NT2/D1 (cell line): ENCODE results near the gene MORN5.

Experiments used
- DNase-seq: peaks from one replicate; pipeline ENCODE4 v3.0.0-alpha.2; 2011; ENCODE audit warnings: low read depth, low spot score
- H3K27me3 ChIP-seq: 2 replicates; pipeline ENCODE4 v1.6.0; 2011; ENCODE audit warnings: mild to moderate bottlenecking; ENCODE audit not compliant: insufficient read length, insufficient read depth
- H3K36me3 ChIP-seq: 2 replicates; pipeline ENCODE4 v1.6.1; 2011; ENCODE audit warnings: mild to moderate bottlenecking, low read length, mixed read lengths; ENCODE audit not compliant: insufficient read depth, insufficient read length
- H3K4me1 ChIP-seq: 2 replicates; pipeline ENCODE4 v1.5.1; 2011; ENCODE audit not compliant: insufficient read depth, insufficient read length
- H3K4me3 ChIP-seq: 2 replicates; pipeline ENCODE4 v1.5.1; 2011; ENCODE audit warnings: low read depth; ENCODE audit not compliant: insufficient read length
- H3K9ac ChIP-seq: 2 replicates; pipeline ENCODE4 v1.6.0; 2011; ENCODE audit warnings: low read depth; ENCODE audit not compliant: insufficient read length
- H3K9me3 ChIP-seq: 2 replicates; pipeline ENCODE4 v1.5.1; 2011; ENCODE audit warnings: mild to moderate bottlenecking, low read length; ENCODE audit not compliant: insufficient read depth
- SUZ12 ChIP-seq: IDR thresholded peaks from 2 replicates; pipeline ENCODE4 v1.6.1; 2011; ENCODE audit not compliant: insufficient read length, insufficient read depth; ENCODE audit errors: extremely low read depth
- YY1 ChIP-seq: IDR thresholded peaks from 2 replicates; pipeline ENCODE4 v1.6.1; 2011; ENCODE audit not compliant: insufficient read length, insufficient read depth
- ZNF274 ChIP-seq: IDR thresholded peaks from 2 replicates; pipeline ENCODE4 v1.6.1; 2011; ENCODE audit warnings: mild to moderate bottlenecking, low read depth, low read length

Gene MORN5

GRCh38 chr9:122225312-122226141 is 65.8 kb downstream of the MORN5 start:
- H3K4me3 ChIP-seq: no peak overlapping the region
- H3K36me3 ChIP-seq: no peaks in the 10 kb centered on the region
- H3K9ac ChIP-seq: no peak overlapping the region
- DNase-seq: no peak
- H3K9me3 ChIP-seq: no peaks in the 10 kb centered on the region
- peaks cover 10% of the 10 kb centered on the region for H3K4me1 ChIP-seq
- peaks cover 98% of the 10 kb centered on the region for H3K27me3 ChIP-seq
- no peak for TF ChIP-seq YY1
- TF ChIP-seq ZNF274: no peak
- TF ChIP-seq SUZ12: no peak

GRCh38 chr9:122226142-122226757 is 66.5 kb downstream of the MORN5 start:
- Histone ChIP-seq H3K9ac (no peak overlapping the region), H3K4me1 (peaks cover 9% of the 10 kb centered on the region), H3K9me3 (no peaks in the 10 kb centered on the region), H3K27me3 (peaks cover 98% of the 10 kb centered on the region), H3K36me3 (no peaks in the 10 kb centered on the region), H3K4me3 (no peak overlapping the region)
- DNase-seq: no peak
- TF ChIP-seq YY1 (no peak), ZNF274 (no peak), SUZ12 (no peak)

- DNase-seq: no peak
- Histone ChIP-seq H3K4me3 (peak overlapping the region; percentile 5), H3K27me3 (peaks cover 98% of the 10 kb centered on the region)
These were observed 67.3 kb downstream of the MORN5 start for GRCh38 chr9:122226758-122227574.

DNA sequence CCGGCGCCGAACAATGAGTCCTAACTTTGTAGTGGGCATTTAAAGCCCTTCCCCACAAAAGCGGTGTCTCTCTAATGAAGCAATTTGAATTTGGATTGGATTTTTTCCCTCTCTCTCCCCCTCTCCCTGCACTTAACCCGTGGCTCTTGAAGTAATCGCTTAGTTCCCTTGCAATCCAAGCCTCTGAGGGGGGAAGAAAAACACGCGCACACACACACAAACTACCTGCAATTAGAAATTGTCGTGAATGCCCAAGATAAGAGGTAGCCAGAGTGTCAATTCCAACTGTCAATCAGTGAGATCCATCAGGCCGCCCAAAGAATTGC is 67.8 kb downstream of the MORN5 start:
- no peaks in the 10 kb centered on the region for H3K36me3 ChIP-seq
- H3K27me3 ChIP-seq: peaks cover 94% of the 10 kb centered on the region
- no peak for DNase-seq
- no peak overlapping the region for H3K9ac ChIP-seq
- H3K4me3 ChIP-seq: peak overlapping the region; percentile 5
- TF ChIP-seq SUZ12: peak; percentile 36
- no peak for TF ChIP-seq YY1
- TF ChIP-seq ZNF274: no peak
- H3K9me3 ChIP-seq: no peaks in the 10 kb centered on the region
- peaks cover 4% of the 10 kb centered on the region for H3K4me1 ChIP-seq

More at GRCh38 chr9:122226758-122227574, 67.3 kb downstream of the MORN5 start:
- Histone ChIP-seq H3K36me3 (no peaks in the 10 kb centered on the region), H3K9me3 (no peaks in the 10 kb centered on the region), H3K4me1 (peaks cover 4% of the 10 kb centered on the region), H3K9ac (no peak overlapping the region)
- TF ChIP-seq YY1 (no peak), SUZ12 (peak; percentile 69), ZNF274 (no peak)

DNA sequence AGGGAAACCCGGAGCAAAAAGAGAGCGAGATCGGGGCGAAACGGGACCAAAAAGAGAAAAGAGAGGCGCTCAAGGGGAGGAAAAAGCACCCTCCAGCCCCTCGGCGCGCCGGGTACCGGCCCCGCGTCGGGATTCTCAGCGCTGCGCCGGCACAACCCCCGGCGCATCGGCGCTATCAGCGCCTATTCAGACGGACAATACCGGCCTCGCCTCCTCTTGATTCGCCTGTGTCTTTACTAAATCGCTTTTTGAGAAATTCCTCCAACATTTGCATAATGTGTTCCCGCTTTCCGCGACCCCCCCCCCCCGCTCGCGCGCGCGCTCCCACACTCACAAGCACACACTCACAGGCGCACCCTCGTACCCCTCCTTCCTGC is 68.5 kb downstream of the MORN5 start:
- TF ChIP-seq ZNF274 (no peak), YY1 (no peak), SUZ12 (peak; percentile 14)
- Histone ChIP-seq H3K9me3 (no peaks in the 10 kb centered on the region), H3K4me1 (peaks cover 4% of the 10 kb centered on the region), H3K27me3 (peaks cover 88% of the 10 kb centered on the region), H3K9ac (peak overlapping the region; percentile 61), H3K4me3 (peak overlapping the region; percentile 42), H3K36me3 (no peaks in the 10 kb centered on the region)
- DNase-seq: no peak

GRCh38 chr9:122228568-122229484 is 69.1 kb downstream of the MORN5 start, which contains the start of gene LHX6:
LHX6 (minus strand) TSS chr9:122228957; CDS start chr9:122228740, 217 bp downstream.
- no peak for TF ChIP-seq SUZ12
- peak within 1 kb of the TSS; percentile 42 for H3K4me3 ChIP-seq
- H3K36me3 ChIP-seq: no peaks in the 10 kb centered on the region
- peaks cover 81% of the 10 kb centered on the region for H3K27me3 ChIP-seq
- H3K4me1 ChIP-seq: peaks cover 2% of the 10 kb centered on the region
- peak within 1 kb of the TSS; percentile 61 for H3K9ac ChIP-seq
- no peak for DNase-seq
- H3K9me3 ChIP-seq: no peaks in the 10 kb centered on the region
